ENCODE measurements around the gene SLC10A7. TPM values are rescaled to one million over a fixed set of nuclear protein-coding genes. Genes with fewer than 3 reads are reported as not detected.

SLC10A7 gene
- total RNA-seq, 2 experiments from 2014 or later, result 10.7 to 11.0 TPM

DNA sequence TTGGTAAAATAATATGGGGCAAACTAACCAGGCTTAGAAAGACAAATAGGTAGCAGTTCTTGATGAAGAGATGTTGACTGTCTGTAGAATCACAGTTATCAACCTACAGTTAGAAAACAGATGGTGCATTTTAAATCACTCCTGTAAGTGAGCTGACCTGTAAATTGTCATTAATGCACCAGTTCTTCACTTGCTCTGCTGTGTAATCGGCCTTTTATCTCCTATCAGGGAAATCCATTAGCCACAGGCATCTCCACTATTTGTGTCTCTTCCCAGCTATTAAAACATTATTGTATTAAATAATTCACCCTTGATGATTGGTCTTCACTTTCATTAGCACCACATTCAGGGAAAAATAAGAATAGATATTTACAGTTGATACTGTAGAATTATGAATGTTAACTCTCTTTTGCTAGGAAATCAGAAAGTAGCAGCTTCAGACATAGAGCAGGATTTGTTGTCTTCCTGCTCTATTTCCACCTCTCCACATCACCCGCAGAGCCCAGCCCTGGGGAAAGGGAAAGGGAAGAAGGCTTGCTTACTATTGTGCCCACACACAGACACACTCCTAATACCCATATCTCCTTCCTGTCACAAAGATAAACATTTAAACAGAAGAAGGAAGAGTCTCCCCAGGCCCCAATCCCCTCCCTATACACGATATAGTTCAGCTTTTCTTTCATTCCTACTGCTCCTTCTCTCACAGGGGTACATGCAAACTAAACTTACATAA, 210.3 kb downstream of the SLC10A7 start:
- ChIA-PET POLR2A (interaction anchor here (0.7 kb wide), 1 partner anchor 9 kb away, joined by 3 read pairs; no protein-coding TSS in a partner anchor), CTCF (interaction anchor here (1.3 kb wide), 1 partner anchor 18 kb away, joined by 3 read pairs; no protein-coding TSS in a partner anchor)
- ATAC-seq (no peak), DNase-seq (no peak)
- Mint-ChIP-seq H3K4me1 (ENCODE audit: low read depth) (no peaks in the 10 kb centered on the region), H3K4me3 (no peak overlapping the region), H3K9me3 (no peaks in the 10 kb centered on the region), H3K36me3 (ENCODE audit: low read depth) (no peaks in the 10 kb centered on the region), H3K27ac (no peak overlapping the region), H3K27me3 (no peaks in the 10 kb centered on the region)
- intact Hi-C loops (cut with micrococcal nuclease), result no loop called here
- TF ChIP-seq CTCF (IDR thresholded peaks at IDR 0.05), result no peak

DNA sequence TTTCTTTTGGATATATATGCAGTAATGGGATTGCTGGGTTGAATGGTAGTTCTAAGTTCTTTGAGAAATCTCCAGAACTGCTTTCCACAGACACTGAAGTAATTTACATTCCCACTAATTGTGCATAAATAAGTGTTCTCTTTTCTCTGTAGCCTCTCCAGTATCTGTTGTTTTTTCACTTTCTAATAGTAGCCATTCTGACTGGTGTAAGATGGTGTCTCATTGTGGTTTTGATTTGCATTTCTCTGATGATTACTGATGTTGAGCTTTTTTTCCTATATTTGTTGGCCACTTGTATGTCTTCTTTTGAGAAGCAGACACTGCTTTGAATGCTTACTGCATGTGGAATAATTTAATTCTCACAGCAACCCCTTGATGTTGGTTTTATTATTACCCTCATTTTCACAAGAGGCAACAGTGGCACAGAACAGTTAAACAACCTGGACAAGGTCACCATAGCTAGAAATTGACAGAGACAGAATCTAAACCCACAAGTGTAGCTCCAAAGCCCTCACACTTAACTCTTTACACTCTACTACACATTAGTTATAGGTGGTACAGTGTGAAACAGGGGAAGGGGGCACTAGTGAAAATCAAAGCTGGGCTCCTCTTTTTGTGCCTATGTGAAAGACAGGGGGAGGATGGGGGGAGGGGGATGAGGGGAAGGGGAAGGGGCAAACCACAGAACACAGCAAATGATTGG, 211.3 kb downstream of the SLC10A7 start:
- no peak overlapping the region for H3K4me3 Mint-ChIP-seq
- peaks cover 2% of the 10 kb centered on the region for H3K36me3 Mint-ChIP-seq (ENCODE audit: low read depth)
- ChIA-PET CTCF (interaction anchor here (1.3 kb wide), 1 partner anchor 19 kb away, joined by 3 read pairs; no protein-coding TSS in a partner anchor), POLR2A (interaction anchor here (0.7 kb wide), 1 partner anchor 8 kb away, joined by 3 read pairs; no protein-coding TSS in a partner anchor)
- H3K4me1 Mint-ChIP-seq (ENCODE audit: low read depth), result no peaks in the 10 kb centered on the region
- TF ChIP-seq CTCF (IDR thresholded peaks at IDR 0.05), result no peak
- intact Hi-C loops (cut with micrococcal nuclease), result no loop called here
- no peak overlapping the region for H3K27ac Mint-ChIP-seq
- no peak for DNase-seq
- no peak for ATAC-seq
- H3K27me3 Mint-ChIP-seq, result no peaks in the 10 kb centered on the region
- H3K9me3 Mint-ChIP-seq, result no peaks in the 10 kb centered on the region

DNA sequence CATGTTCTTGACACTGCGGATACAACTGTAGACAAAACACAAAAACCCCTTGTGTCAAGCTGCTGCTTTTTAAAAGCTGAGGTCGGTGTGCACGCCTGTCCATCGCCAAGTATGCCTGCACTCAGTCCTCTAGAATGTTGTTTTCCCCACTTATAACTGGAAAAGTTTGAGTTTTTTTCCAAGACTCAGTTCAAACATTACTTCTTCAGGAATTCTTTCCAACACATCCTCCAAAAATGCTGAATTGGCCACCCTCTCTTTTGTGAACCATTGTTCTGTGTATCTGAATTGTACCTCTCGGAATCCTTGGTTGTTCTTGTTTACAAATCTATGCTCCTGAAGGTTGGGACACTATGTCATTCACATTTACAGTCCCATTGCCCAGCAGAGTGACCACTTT, 212.8 kb downstream of the SLC10A7 start:
- no peak for ATAC-seq
- no peak overlapping the region for H3K4me3 Mint-ChIP-seq
- TF ChIP-seq CTCF (IDR thresholded peaks at IDR 0.05), result no peak
- H3K27ac Mint-ChIP-seq, result no peak overlapping the region
- intact Hi-C loops (cut with micrococcal nuclease), result no loop called here
- ChIA-PET CTCF (no interaction called here), POLR2A (no interaction called here)
- H3K36me3 Mint-ChIP-seq (ENCODE audit: low read depth), result peaks cover 6% of the 10 kb centered on the region
- DNase-seq, result no peak
- H3K4me1 Mint-ChIP-seq (ENCODE audit: low read depth), result no peaks in the 10 kb centered on the region
- no peaks in the 10 kb centered on the region for H3K27me3 Mint-ChIP-seq
- no peaks in the 10 kb centered on the region for H3K9me3 Mint-ChIP-seq

GRCh38 chr4:146302822-146303221, 218.9 kb downstream of the SLC10A7 start:
- no peak overlapping the region for H3K4me3 Mint-ChIP-seq
- no peaks in the 10 kb centered on the region for H3K9me3 Mint-ChIP-seq
- no peaks in the 10 kb centered on the region for H3K4me1 Mint-ChIP-seq (ENCODE audit: low read depth)
- H3K36me3 Mint-ChIP-seq (ENCODE audit: low read depth), result peaks cover 6% of the 10 kb centered on the region
- intact Hi-C loops (cut with micrococcal nuclease), result no loop called here
- H3K27ac Mint-ChIP-seq, result no peak overlapping the region
- H3K27me3 Mint-ChIP-seq, result no peaks in the 10 kb centered on the region
- no peak for TF ChIP-seq CTCF (IDR thresholded peaks at IDR 0.05)
- ChIA-PET CTCF (no interaction called here), POLR2A (no interaction called here)
- DNase-seq (no peak), ATAC-seq (no peak)

- ATAC-seq (no peak), DNase-seq (no peak)
- CTCF ChIA-PET, result no interaction called here
- intact Hi-C loops (cut with micrococcal nuclease), result no loop called here
- Mint-ChIP-seq H3K4me1 (ENCODE audit: low read depth) (no peaks in the 10 kb centered on the region), H3K27ac (no peak overlapping the region), H3K9me3 (no peaks in the 10 kb centered on the region), H3K36me3 (ENCODE audit: low read depth) (peaks cover 3% of the 10 kb centered on the region), H3K27me3 (no peaks in the 10 kb centered on the region), H3K4me3 (no peak overlapping the region)
- POLR2A ChIA-PET, result no interaction called here
- no peak for TF ChIP-seq CTCF (IDR thresholded peaks at IDR 0.05)
These were observed 222.1 kb downstream of the SLC10A7 start for GRCh38 chr4:146299607-146300006.

Measured in activated CD8-positive, alpha-beta T cell treated with anti-CD3 and anti-CD28 coated beads for 36 hours (primary cell).